Keratinocyte (primary cell): ENCODE data around the gene MIEF1. TPM values are rescaled to one million over a fixed set of nuclear protein-coding genes. Genes with fewer than 3 reads are reported as not detected.

Experiments
- DNase-seq: peaks from one replicate; pipeline ENCODE4 v3.0.0-alpha.2; 2011; ENCODE audit warnings: low read depth, missing footprints, low spot score
- FAIRE-seq: peaks from 2 replicates; lab custom pipeline; 2011; peaks lifted over from hg19 to GRCh38; lab: Jason Lieb, UNC
- H2AFZ ChIP-seq: 2 replicates; pipeline ENCODE4 v1.6.0; 2012; ENCODE audit warnings: low read length, control low read depth, inconsistent platforms; ENCODE audit not compliant: control insufficient read depth
- H3K27ac ChIP-seq: 2 replicates; pipeline ENCODE4 v1.5.1; 2011; ENCODE audit warnings: low read length; ENCODE audit not compliant: control insufficient read depth, insufficient read depth
- H3K27me3 ChIP-seq: 3 replicates; pipeline ENCODE4 v1.6.0; 2011; ENCODE audit warnings: low read length; ENCODE audit not compliant: control insufficient read depth, insufficient read depth; ENCODE audit errors: extremely low read depth
- H3K36me3 ChIP-seq, 2 experiments: 2 replicates in 1 of 2; 3 replicates in 1 of 2; pipeline ENCODE4 v1.5.1; 2011; ENCODE audit warnings: low read length in 2 of 2, mild to moderate bottlenecking in 1 of 2; ENCODE audit not compliant: control insufficient read depth in 2 of 2, insufficient read depth in 2 of 2; ENCODE audit errors: extremely low read depth in 1 of 2
- H3K4me1 ChIP-seq: 3 replicates; pipeline ENCODE4 v1.5.1; 2011; ENCODE audit warnings: low read length; ENCODE audit not compliant: control insufficient read depth, insufficient read depth; ENCODE audit errors: extremely low read depth
- H3K4me2 ChIP-seq: 3 replicates; pipeline ENCODE4 v1.6.0; 2011; ENCODE audit warnings: low read depth, low read length; ENCODE audit not compliant: control insufficient read depth, insufficient read depth; ENCODE audit errors: extremely low read depth
- H3K4me3 ChIP-seq, 3 experiments: fragments of 200-600 bp in 1 of 3; sonication (generic) in 1 of 3; 2 replicates in 2 of 3; 3 replicates in 1 of 3; pipeline ENCODE4 v1.5.1; 2011 to 2016; ENCODE audit warnings: low read length in 3 of 3, mild to moderate bottlenecking in 3 of 3, control low read depth in 2 of 3, inconsistent platforms in 1 of 3, low read depth in 1 of 3, mixed read lengths in 1 of 3, mixed run types in 1 of 3, moderate library complexity in 1 of 3; ENCODE audit not compliant: control insufficient read depth in 2 of 3, insufficient read depth in 2 of 3; ENCODE audit errors: extremely low read depth in 1 of 3
- H3K79me2 ChIP-seq: 2 replicates; pipeline ENCODE4 v1.6.0; 2012; ENCODE audit warnings: low read length; ENCODE audit not compliant: control insufficient read depth, insufficient read depth
- H3K9ac ChIP-seq: 3 replicates; pipeline ENCODE4 v1.6.0; 2011; ENCODE audit warnings: low read length; ENCODE audit not compliant: control insufficient read depth, insufficient read depth; ENCODE audit errors: extremely low read depth
- H3K9me1 ChIP-seq: 3 replicates; pipeline ENCODE4 v1.6.0; 2011; ENCODE audit warnings: low read length; ENCODE audit not compliant: control insufficient read depth, insufficient read depth; ENCODE audit errors: extremely low read depth
- H3K9me3 ChIP-seq: 2 replicates; pipeline ENCODE4 v1.5.1; 2012; ENCODE audit warnings: low read depth, low read length; ENCODE audit not compliant: control insufficient read depth
- H4K20me1 ChIP-seq: 3 replicates; pipeline ENCODE4 v1.6.0; 2011; ENCODE audit warnings: low read length; ENCODE audit not compliant: control insufficient read depth, insufficient read depth; ENCODE audit errors: extremely low read depth
- CTCF ChIP-seq, 3 experiments: IDR thresholded peaks in 1 of 3; conservative IDR thresholded peaks in 1 of 3; optimal IDR thresholded peaks in 1 of 3; 2 replicates in 2 of 3; 3 replicates in 1 of 3; pipeline versions ENCODE3 to v1.5.1; 2011; ENCODE audit warnings: low read length in 3 of 3, mild to moderate bottlenecking in 3 of 3, moderate library complexity in 2 of 3, control low read depth in 1 of 3, inconsistent platforms in 1 of 3; ENCODE audit not compliant: insufficient read depth in 2 of 3; ENCODE audit errors: extremely low read depth in 1 of 3
- EZH2 ChIP-seq: IDR thresholded peaks from one replicate; pipeline ENCODE4 v1.6.1; 2012; ENCODE audit warnings: inconsistent platforms, mild to moderate bottlenecking, low read length, moderate library complexity
- dilution Hi-C: fragments of 300-500 bp; cut with MboI; formaldehyde crosslinking; loops from one replicate; pipeline ENCODE4 v1.7.0; 2020; ENCODE audit warnings: low sequenced_read_pairs; ENCODE audit not compliant: extremely low pct_ligation_motif_present
- polyA plus RNA-seq, 5 experiments: library from polyadenylated mRNA; depleted of rRNA in 3 of 5; stranded (reverse) in 3 of 5; stranded (forward) in 1 of 5; unstranded in 1 of 5; fragments of >200 nt; gene quantifications; 1 replicate in 1 of 5; 2 replicates in 3 of 5; 3 replicates in 1 of 5; pipeline versions ENCODE4 v1.2.1 to v1.2.3, GENCODE V29; 2011 to 2012; ENCODE audit warnings: missing spikeins in 2 of 5, low read depth in 1 of 5, low replicate concordance in 1 of 5

Gene MIEF1
- polyA plus RNA-seq, 1 donor (not counting 4 experiments of a cell fraction or from before 2014, with no cell fraction given), result 18.4 TPM

DNA sequence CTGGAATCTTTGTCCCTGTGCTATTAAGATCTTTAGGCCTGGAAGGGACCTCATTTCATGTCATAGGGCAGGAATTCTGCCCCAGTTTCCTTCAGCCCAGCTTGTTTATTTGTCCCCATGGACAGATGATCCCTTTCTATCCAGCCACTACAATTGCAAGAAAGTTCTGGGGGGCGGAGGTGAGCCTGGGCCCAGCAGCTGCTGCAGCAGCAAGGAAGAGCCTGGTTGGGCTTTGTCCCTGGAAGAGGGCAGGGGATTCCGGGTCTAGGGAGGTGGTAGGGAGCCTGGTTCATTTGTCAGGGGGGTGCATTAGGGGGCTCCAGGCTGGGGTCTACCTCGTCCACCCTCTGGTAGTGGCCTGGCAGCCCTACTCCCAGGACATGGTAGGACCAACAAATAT lies 52.1 kb downstream of the MIEF1 start:
- FAIRE-seq (no peak), DNase-seq (no peak)
- Histone ChIP-seq H3K9ac (no peak overlapping the region), H3K79me2 (no peaks in the 10 kb centered on the region), H3K27ac (no peak overlapping the region), H3K4me1 (no peaks in the 10 kb centered on the region), H2AFZ (no peak overlapping the region), H3K9me1 (no peaks in the 10 kb centered on the region), H3K27me3 (peaks cover 54% of the 10 kb centered on the region), H3K9me3 (no peaks in the 10 kb centered on the region), H3K4me2 (no peak overlapping the region), H3K4me3 (no peak overlapping the region), H3K36me3 (no peaks in the 10 kb centered on the region), H4K20me1 (no peaks in the 10 kb centered on the region)
- TF ChIP-seq CTCF (optimal IDR thresholded peaks at IDR 0.05 in 1 of 3, IDR thresholded peaks at IDR 0.05 in 1 of 3, conservative IDR thresholded peaks at IDR 0.05 in 1 of 3; ENCODE audit: extremely low read depth in 1 of 3, insufficient read depth in 2 of 3, low read length in 3 of 3) (no peak), EZH2 (no peak)
- dilution Hi-C loops, result no loop called here

- H3K79me2 ChIP-seq, result no peaks in the 10 kb centered on the region
- FAIRE-seq (no peak), DNase-seq (no peak)
- no peaks in the 10 kb centered on the region for H3K9me1 ChIP-seq
- dilution Hi-C loops, result no loop called here
- H4K20me1 ChIP-seq, result no peaks in the 10 kb centered on the region
- H3K9me3 ChIP-seq, result no peaks in the 10 kb centered on the region
- H3K4me2 ChIP-seq, result peak overlapping the region; percentile 1
- H2AFZ ChIP-seq, result no peak overlapping the region
- H3K4me3 ChIP-seq, result no peak overlapping the region
- peak; percentile 96 for TF ChIP-seq EZH2
- peak in 2 of 3 experiments; percentile 8 to 70 for TF ChIP-seq CTCF (optimal IDR thresholded peaks at IDR 0.05 in 1 of 3, IDR thresholded peaks at IDR 0.05 in 1 of 3, conservative IDR thresholded peaks at IDR 0.05 in 1 of 3; ENCODE audit: extremely low read depth in 1 of 3, insufficient read depth in 2 of 3, low read length in 3 of 3)
- H3K27ac ChIP-seq, result no peak overlapping the region
- H3K27me3 ChIP-seq, result peaks cover 67% of the 10 kb centered on the region
- no peak overlapping the region for H3K9ac ChIP-seq
- peaks cover 3% of the 10 kb centered on the region for H3K4me1 ChIP-seq
- no peaks in the 10 kb centered on the region for H3K36me3 ChIP-seq
Measured at GRCh38 chr22:39556970-39557841, 55.1 kb downstream of the MIEF1 start.
